Activated naive CD4-positive, alpha-beta T cell treated with anti-CD3 and anti-CD28 coated beads for 36 hours (primary cell): ENCODE data around the gene PIEZO1. TPM values are rescaled to one million over a fixed set of nuclear protein-coding genes. Genes with fewer than 3 reads are reported as not detected.

Source experiments
- CTCF ChIA-PET: fragments of 350-600 bp; sonication (Branson Sonifier 250); formaldehyde crosslinking; loops from one replicate; lab custom pipeline; 2021; ENCODE audit warnings: antibody characterized with exemption; lab: Charles Lee
- DNase-seq: peaks from one replicate; pipeline ENCODE4 v3.0.0-alpha.2; 2020
- H3K27ac Mint-ChIP-seq: one replicate; pipeline ENCODE4 v1.8.0; 2021; ENCODE audit warnings: mild to moderate bottlenecking, mixed read lengths
- H3K27me3 Mint-ChIP-seq: one replicate; pipeline ENCODE4 v1.8.0; 2021; ENCODE audit warnings: low read depth, mixed read lengths
- H3K36me3 Mint-ChIP-seq: one replicate; pipeline ENCODE4 v1.8.0; 2021; ENCODE audit warnings: low read depth, mixed read lengths
- H3K4me1 Mint-ChIP-seq: one replicate; pipeline ENCODE4 v1.8.0; 2021; ENCODE audit warnings: low read depth, mixed read lengths
- H3K4me3 Mint-ChIP-seq: one replicate; pipeline ENCODE4 v1.8.0; 2021; ENCODE audit warnings: mild to moderate bottlenecking, moderate library complexity, mixed read lengths
- H3K9me3 Mint-ChIP-seq: one replicate; pipeline ENCODE4 v1.8.0; 2021; ENCODE audit warnings: mixed read lengths
- intact Hi-C: fragments of 100-400 bp; cut with micrococcal nuclease; formaldehyde crosslinking; loops from one replicate; pipeline ENCODE4 v1.15.1; 2023
- total RNA-seq, 2 experiments: library from RNA; stranded (reverse); gene quantifications; one replicate each; pipeline ENCODE4 v1.2.3, GENCODE V29; 2021

PIEZO1 gene
- total RNA-seq, 2 experiments from 2014 or later = 78.2 to 80.1 TPM

DNA sequence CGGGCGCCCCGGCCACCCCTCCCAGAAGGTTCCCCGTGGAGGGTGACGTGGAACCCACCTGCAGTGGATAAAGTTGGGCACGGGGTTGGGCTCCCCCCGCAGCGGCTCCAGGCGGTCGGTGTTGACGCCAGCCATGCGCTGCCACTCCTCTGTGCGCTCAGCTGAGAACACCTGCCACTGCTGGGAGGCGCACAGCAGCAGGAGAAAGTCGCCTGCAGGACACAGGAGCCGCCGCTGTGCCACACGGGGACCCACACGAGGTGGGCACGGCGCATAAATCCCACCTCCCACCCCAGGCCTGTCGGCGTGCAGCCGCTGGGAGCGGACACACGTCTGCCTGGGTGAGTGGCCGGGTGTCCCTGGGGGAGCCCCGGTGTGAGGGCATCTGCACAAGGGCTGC lies 58.0 kb downstream of the PIEZO1 start:
- H3K27ac Mint-ChIP-seq = no peak overlapping the region
- no peak for DNase-seq
- no peak overlapping the region for H3K4me3 Mint-ChIP-seq
- peaks cover 8% of the 10 kb centered on the region for H3K36me3 Mint-ChIP-seq
- no peaks in the 10 kb centered on the region for H3K27me3 Mint-ChIP-seq
- CTCF ChIA-PET = no interaction called here
- peaks cover 4% of the 10 kb centered on the region for H3K4me1 Mint-ChIP-seq
- H3K9me3 Mint-ChIP-seq = no peaks in the 10 kb centered on the region
- intact Hi-C loops = no loop called here

GRCh38 chr16:88726408-88726749 lies 58.6 kb downstream of the PIEZO1 start:
- Mint-ChIP-seq H3K36me3 (peaks cover 7% of the 10 kb centered on the region), H3K4me1 (peaks cover 4% of the 10 kb centered on the region), H3K27ac (no peak overlapping the region), H3K4me3 (no peak overlapping the region), H3K27me3 (no peaks in the 10 kb centered on the region), H3K9me3 (no peaks in the 10 kb centered on the region)
- intact Hi-C loops = no loop called here
- no peak for DNase-seq
- CTCF ChIA-PET = no interaction called here

GRCh38 chr16:88725609-88726407 lies 59.2 kb downstream of the PIEZO1 start:
- DNase-seq = no peak
- Mint-ChIP-seq H3K27me3 (no peaks in the 10 kb centered on the region), H3K4me1 (no peaks in the 10 kb centered on the region), H3K4me3 (no peak overlapping the region), H3K9me3 (no peaks in the 10 kb centered on the region), H3K36me3 (peaks cover 5% of the 10 kb centered on the region), H3K27ac (no peak overlapping the region)
- intact Hi-C loops = no loop called here
- CTCF ChIA-PET = no interaction called here

DNA sequence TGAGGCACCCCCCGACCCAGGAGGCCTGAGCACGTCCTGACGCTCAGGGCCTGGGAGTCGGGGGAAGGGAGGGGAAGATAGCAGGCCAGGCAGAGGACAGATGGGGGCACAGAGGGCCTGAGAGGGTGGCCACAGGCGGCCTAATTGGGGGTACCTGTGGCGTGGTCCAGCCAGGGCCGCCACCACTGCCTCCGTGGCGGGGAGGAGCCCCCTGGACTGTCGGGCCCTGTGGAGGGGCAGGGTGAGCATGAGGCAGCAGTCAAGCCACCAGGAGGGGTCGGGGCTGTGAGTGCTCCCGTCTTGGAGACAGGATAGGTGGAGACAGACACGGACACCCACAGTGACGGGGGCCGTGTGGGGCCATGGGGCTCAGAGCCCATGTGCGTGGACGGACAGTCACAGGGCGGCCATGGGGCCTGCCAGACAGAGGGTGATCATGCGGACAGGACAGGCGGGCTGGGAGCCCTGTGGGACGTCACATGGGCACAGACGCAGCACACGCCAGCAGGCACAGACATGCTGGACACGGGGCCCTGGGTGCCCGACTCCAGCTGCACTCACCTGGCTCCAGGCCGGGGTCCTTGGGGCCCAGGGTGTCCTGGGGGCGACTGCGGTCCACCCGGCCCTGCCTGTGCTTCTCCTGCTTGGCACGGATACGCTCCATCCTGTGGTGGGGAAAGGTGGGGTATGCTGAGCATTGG lies 60.0 kb downstream of the PIEZO1 start:
- H3K27ac Mint-ChIP-seq = no peak overlapping the region
- no peak for DNase-seq
- H3K27me3 Mint-ChIP-seq = no peaks in the 10 kb centered on the region
- no peaks in the 10 kb centered on the region for H3K9me3 Mint-ChIP-seq
- no peaks in the 10 kb centered on the region for H3K4me1 Mint-ChIP-seq
- peaks cover 8% of the 10 kb centered on the region for H3K36me3 Mint-ChIP-seq
- CTCF ChIA-PET = no interaction called here
- H3K4me3 Mint-ChIP-seq = no peak overlapping the region
- intact Hi-C loops = no loop called here

DNA sequence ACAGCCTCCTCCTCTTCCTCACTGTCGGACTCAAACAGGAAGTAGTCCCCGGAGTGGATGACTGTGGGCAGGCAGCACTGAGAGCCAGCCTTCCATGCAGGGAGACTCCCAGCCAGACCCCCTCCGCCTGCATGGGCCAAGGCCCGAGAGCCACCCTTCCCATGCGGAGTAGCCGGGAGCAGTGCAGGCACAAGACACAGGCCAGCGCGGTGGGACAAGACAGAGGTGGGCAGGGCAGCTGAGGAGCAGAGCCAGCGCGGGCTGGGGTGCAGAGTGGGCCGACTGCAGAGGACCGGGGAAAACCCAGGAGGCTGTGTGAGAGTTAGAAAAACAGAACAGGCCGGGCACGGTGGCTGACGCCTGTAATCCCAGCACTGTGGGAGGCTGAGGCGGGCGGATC lies 61.1 kb downstream of the PIEZO1 start:
- H3K36me3 Mint-ChIP-seq = peaks cover 11% of the 10 kb centered on the region
- CTCF ChIA-PET = no interaction called here

DNA sequence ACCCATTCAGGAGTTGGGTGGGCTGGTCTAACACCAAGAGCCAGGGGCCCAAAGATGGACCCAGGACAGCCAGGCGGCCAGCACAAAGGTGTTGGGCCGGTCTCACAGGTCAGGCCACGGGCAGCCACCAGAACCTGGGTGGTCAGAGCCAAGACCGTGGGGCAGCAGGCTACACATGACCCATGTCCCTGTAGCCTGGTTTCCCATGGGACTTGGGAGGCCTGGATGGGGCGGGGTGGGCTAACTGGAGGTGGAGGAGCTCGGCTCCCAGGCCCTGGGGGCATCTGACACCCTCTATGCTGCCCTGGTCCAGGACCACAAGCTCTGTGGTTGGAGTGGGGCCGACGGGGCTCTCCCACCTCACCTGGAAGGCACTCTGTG lies 61.5 kb downstream of the PIEZO1 start:
- no peak overlapping the region for H3K27ac Mint-ChIP-seq

More for the DNA sequence above, 61.1 kb downstream of the PIEZO1 start:
- no peaks in the 10 kb centered on the region for H3K4me1 Mint-ChIP-seq
- no peaks in the 10 kb centered on the region for H3K27me3 Mint-ChIP-seq
- H3K9me3 Mint-ChIP-seq = no peaks in the 10 kb centered on the region
- no peak overlapping the region for H3K4me3 Mint-ChIP-seq
- intact Hi-C loops = no loop called here
- H3K27ac Mint-ChIP-seq = no peak overlapping the region
- no peak for DNase-seq

GRCh38 chr16:88722784-88723506 lies 62.1 kb downstream of the PIEZO1 start:
- peaks cover 12% of the 10 kb centered on the region for H3K36me3 Mint-ChIP-seq
- H3K4me1 Mint-ChIP-seq = no peaks in the 10 kb centered on the region
- no peaks in the 10 kb centered on the region for H3K9me3 Mint-ChIP-seq
- CTCF ChIA-PET = interaction anchor here (1.5 kb wide), 1 partner anchor 15 kb away, joined by 3 read pairs; no protein-coding TSS in a partner anchor
- H3K27ac Mint-ChIP-seq = no peak overlapping the region
- H3K27me3 Mint-ChIP-seq = no peaks in the 10 kb centered on the region
- no peak for DNase-seq
- intact Hi-C loops = no loop called here
- H3K4me3 Mint-ChIP-seq = no peak overlapping the region

More for the DNA sequence above, 61.5 kb downstream of the PIEZO1 start:
- H3K27me3 Mint-ChIP-seq = no peaks in the 10 kb centered on the region
- no peak overlapping the region for H3K4me3 Mint-ChIP-seq
- no peaks in the 10 kb centered on the region for H3K9me3 Mint-ChIP-seq
- CTCF ChIA-PET = no interaction called here
- no peak for DNase-seq
- H3K4me1 Mint-ChIP-seq = no peaks in the 10 kb centered on the region
- intact Hi-C loops = no loop called here
- H3K36me3 Mint-ChIP-seq = peaks cover 11% of the 10 kb centered on the region

- Mint-ChIP-seq H3K4me1 (no peaks in the 10 kb centered on the region), H3K4me3 (no peak overlapping the region), H3K36me3 (peaks cover 15% of the 10 kb centered on the region), H3K27me3 (no peaks in the 10 kb centered on the region), H3K27ac (no peak overlapping the region), H3K9me3 (no peaks in the 10 kb centered on the region)
- no peak for DNase-seq
- intact Hi-C loops = no loop called here
- CTCF ChIA-PET = interaction anchor here (1.5 kb wide), 1 partner anchor 16 kb away, joined by 3 read pairs; no protein-coding TSS in a partner anchor
Observed at GRCh38 chr16:88721815-88722755, 62.9 kb downstream of the PIEZO1 start.

DNA sequence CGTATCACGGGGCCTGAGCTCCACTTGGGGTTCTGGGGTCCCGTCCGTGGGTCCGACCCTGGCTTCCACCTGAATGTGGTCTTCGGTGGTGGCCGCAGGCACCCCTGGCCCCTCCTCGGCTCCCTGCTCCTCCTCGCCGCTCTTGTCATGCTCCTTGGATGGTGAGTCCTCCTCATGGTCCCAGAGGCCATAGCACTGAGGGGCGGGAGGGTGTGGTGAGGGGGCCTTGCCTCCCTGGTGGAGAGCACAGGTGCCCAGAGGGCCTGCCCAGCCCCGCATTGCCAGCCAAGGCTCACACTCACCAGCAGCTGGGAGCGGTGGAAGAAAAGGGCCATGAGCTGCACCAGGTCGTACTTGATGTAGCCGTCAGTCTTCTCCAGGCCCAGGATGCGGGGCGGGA lies 63.8 kb downstream of the PIEZO1 start:
- CTCF ChIA-PET = no interaction called here
- Mint-ChIP-seq H3K4me3 (no peak overlapping the region), H3K9me3 (no peaks in the 10 kb centered on the region), H3K36me3 (peaks cover 19% of the 10 kb centered on the region), H3K4me1 (no peaks in the 10 kb centered on the region), H3K27me3 (no peaks in the 10 kb centered on the region), H3K27ac (no peak overlapping the region)
- no peak for DNase-seq
- intact Hi-C loops = no loop called here

DNA sequence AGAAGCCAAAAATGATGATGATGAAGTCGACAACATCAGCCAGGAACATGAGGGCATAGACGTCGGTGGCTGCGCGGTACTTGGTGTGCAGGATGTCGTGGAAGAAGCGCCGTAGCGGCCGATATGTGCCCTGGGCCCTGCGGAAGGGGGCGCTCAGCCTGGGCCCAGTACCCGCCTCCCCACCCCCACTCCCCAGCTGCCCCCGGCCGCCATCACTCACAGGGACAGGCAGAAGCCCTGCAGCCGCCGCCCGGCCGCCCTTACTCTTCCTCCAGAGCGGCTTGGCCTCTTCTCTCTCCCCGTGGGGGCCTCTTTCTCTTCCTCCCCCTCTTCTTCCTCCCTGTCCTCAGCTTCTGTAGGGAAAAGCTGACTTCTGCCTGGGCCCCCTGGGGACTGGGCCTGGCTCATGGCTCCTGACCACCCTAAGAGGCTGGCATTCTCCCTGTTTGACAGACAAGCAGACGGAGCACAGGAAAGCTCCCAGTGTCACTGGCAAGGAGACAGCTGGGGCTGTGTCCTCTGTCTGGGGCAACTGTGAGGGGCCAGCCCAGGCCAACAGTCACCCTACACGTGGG lies 64.5 kb downstream of the PIEZO1 start:
- Mint-ChIP-seq H3K36me3 (peaks cover 19% of the 10 kb centered on the region), H3K4me3 (no peak overlapping the region), H3K27me3 (no peaks in the 10 kb centered on the region), H3K4me1 (no peaks in the 10 kb centered on the region), H3K27ac (no peak overlapping the region), H3K9me3 (no peaks in the 10 kb centered on the region)
- CTCF ChIA-PET = interaction anchor here (1.7 kb wide), 1 partner anchor 23 kb away, joined by 6 read pairs; no protein-coding TSS in a partner anchor
- DNase-seq = no peak
- intact Hi-C loops = no loop called here

GRCh38 chr16:88719933-88720296 lies 65.1 kb downstream of the PIEZO1 start:
- intact Hi-C loops = no loop called here
- Mint-ChIP-seq H3K27me3 (no peaks in the 10 kb centered on the region), H3K9me3 (no peaks in the 10 kb centered on the region), H3K4me1 (no peaks in the 10 kb centered on the region), H3K27ac (no peak overlapping the region), H3K4me3 (no peak overlapping the region), H3K36me3 (peaks cover 21% of the 10 kb centered on the region)
- CTCF ChIA-PET = interaction anchor here (1.7 kb wide), 1 partner anchor 23 kb away, joined by 6 read pairs; no protein-coding TSS in a partner anchor
- no peak for DNase-seq
